Muscle of leg (tissue), 11 donors: Measurements from ENCODE around the gene SLC38A9. TPM values are rescaled to one million over a fixed set of nuclear protein-coding genes. Genes with fewer than 3 reads are reported as not detected.
"Not testable (repeated sequence)": the region's sequence is repeated elsewhere in the genome, so short reads cannot be mapped to it uniquely, and the experiment has no call there.

Experiments used
- DNase-seq: peaks from one replicate; pipeline ENCODE4 v3.0.0; 2013
- H3K27ac ChIP-seq: one replicate; pipeline ENCODE4 v1.5.1; 2013; ENCODE audit warnings: mild to moderate bottlenecking, low read length, control low read depth
- H3K27me3 ChIP-seq: one replicate; pipeline ENCODE4 v1.6.1; 2013; ENCODE audit warnings: low read length; ENCODE audit not compliant: control insufficient read depth, insufficient read depth
- H3K36me3 ChIP-seq: one replicate; pipeline ENCODE4 v1.6.1; 2013; ENCODE audit warnings: low read length; ENCODE audit not compliant: control insufficient read depth, insufficient read depth
- H3K4me1 ChIP-seq: one replicate; pipeline ENCODE4 v1.6.1; 2013; ENCODE audit warnings: low read length; ENCODE audit not compliant: control insufficient read depth, insufficient read depth
- H3K4me3 ChIP-seq: one replicate; pipeline ENCODE4 v1.5.1; 2013; ENCODE audit warnings: low read length, control low read depth
- H3K9me3 ChIP-seq: replicated peaks from 2 replicates; pipeline ENCODE4 v1.6.1; 2013; ENCODE audit warnings: low read depth, low read length; ENCODE audit not compliant: control insufficient read depth
- WGBS: methylation state at CpG from one replicate; pipeline ENCODE4 v1.1.5; 2013; ENCODE audit warnings: missing lambda C conversion rate; ENCODE audit not compliant: insufficient coverage; 5-methylcytosine and 5-hydroxymethylcytosine counted together
- polyA plus RNA-seq, 8 donors: library from polyadenylated mRNA; unstranded; fragments of 120-200 nt; gene quantifications; one replicate each; pipeline versions ENCODE4 v1.2.1 to v1.2.3, GENCODE V29; 2013; ENCODE audit warnings: inconsistent platforms in 1 of 8, low replicate concordance in 1 of 8; ENCODE audit not compliant: insufficient read length in 8 of 8, insufficient read depth in 1 of 8
- total RNA-seq: library from RNA; stranded (reverse); fragments of 120-200 nt; gene quantifications from one replicate; pipeline ENCODE4 v1.2.4, GENCODE V29; 2013

The SLC38A9 gene
- total and polyA plus RNA-seq, 9 donors = 10.1 to 21.2 (median 12.0) TPM

DNA sequence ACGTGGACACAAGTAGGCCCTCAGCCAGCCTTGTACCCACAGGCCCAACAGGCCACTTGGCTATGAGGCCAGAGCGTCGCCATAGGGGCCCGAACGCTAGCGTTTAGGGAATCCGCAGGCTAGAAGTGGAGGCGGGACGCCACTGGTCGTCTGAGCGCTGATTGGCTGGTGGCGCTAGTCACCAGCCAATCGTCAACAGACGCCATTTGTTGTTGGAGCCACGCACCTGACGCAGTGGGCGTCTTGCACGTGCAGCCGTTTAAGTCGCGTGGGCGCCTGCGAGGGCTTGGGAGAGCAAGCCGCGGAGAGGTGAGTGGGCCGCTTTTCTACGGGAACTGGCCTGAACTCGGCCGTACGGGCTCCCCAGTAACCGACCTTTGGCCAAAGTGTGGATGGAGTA is 25.7 kb upstream of the SLC38A9 start, which contains the start of gene DDX4:
Gene DDX4, plus strand, starts transcription at position 269 of the 400 bp plus-strand sequence. CDS start 903 bp downstream, outside the sequence.
- Histone ChIP-seq H3K4me3 (no peak within 1 kb of the TSS), H3K36me3 (no peaks in the 10 kb centered on the region), H3K4me1 (no peaks in the 10 kb centered on the region), H3K27me3 (no peaks in the 10 kb centered on the region), H3K9me3 (no peaks in the 10 kb centered on the region), H3K27ac (no peak within 1 kb of the TSS)
- 96% methylated on average over 31 of the region's 31 CpGs for WGBS
- no peak for DNase-seq

GRCh38 chr5:55734658-55735057 is 22.5 kb upstream of the SLC38A9 start:
- no peak for DNase-seq
- no CpG with 5 or more reads among the region's 1 CpG for WGBS

DNA sequence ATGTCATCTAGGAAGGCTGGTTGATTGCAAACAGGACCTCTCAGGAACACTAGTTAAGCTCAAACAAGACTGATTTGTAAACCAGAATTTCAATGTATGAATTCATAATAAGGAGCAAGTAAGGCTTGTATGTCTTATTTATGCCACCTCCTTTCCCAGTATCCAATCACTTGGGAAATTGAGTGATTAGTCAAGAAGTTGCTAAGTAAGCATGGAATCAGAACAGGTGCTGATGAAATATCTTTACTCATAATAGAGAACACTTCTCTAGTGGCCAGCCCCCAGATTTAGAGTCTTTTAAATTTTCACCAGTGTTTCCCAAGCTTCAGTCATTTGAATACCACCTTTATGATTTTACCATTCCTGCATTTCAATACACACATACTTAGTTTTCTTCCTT is 20.5 kb upstream of the SLC38A9 start:
- no peak overlapping the region for H3K4me3 ChIP-seq
- H3K27ac ChIP-seq = no peak overlapping the region
- no peaks in the 10 kb centered on the region for H3K9me3 ChIP-seq
- no peak for DNase-seq
- H3K4me1 ChIP-seq = no peaks in the 10 kb centered on the region
- no peaks in the 10 kb centered on the region for H3K27me3 ChIP-seq
- no peaks in the 10 kb centered on the region for H3K36me3 ChIP-seq

More at GRCh38 chr5:55734658-55735057, 22.5 kb upstream of the SLC38A9 start:
- no peak overlapping the region for H3K4me3 ChIP-seq
- no peak overlapping the region for H3K27ac ChIP-seq
- H3K36me3 ChIP-seq = no peaks in the 10 kb centered on the region
- no peaks in the 10 kb centered on the region for H3K4me1 ChIP-seq
- no peaks in the 10 kb centered on the region for H3K9me3 ChIP-seq
- H3K27me3 ChIP-seq = no peaks in the 10 kb centered on the region

DNA sequence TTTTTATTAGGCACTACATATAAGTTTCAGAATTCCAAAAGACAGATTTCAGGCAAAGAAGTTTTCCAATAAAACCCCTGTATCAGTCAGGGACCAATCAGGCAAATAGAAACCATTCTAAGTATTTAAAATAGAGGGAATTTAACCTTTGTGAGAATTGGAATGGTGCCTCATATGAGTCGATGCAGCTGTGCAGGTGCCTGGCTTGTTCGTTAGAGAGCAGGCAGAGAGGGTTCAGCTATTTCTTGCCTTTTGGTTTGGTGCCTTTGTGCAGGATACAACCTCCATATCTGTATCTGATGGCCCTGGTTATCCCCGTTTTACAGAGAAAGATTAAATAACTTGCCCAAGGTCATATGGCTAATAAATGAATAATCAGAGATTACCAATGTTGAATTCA is 19.7 kb upstream of the SLC38A9 start:
- no peak for DNase-seq
- H3K36me3 ChIP-seq = no peaks in the 10 kb centered on the region
- no peaks in the 10 kb centered on the region for H3K4me1 ChIP-seq
- no CpG with 5 or more reads among the region's 3 CpGs for WGBS
- H3K27ac ChIP-seq = no peak overlapping the region
- no peaks in the 10 kb centered on the region for H3K27me3 ChIP-seq
- H3K4me3 ChIP-seq = no peak overlapping the region
- no peaks in the 10 kb centered on the region for H3K9me3 ChIP-seq

- Histone ChIP-seq H3K27ac (no peak overlapping the region), H3K27me3 (no peaks in the 10 kb centered on the region), H3K4me3 (no peak overlapping the region), H3K36me3 (no peaks in the 10 kb centered on the region), H3K9me3 (no peaks in the 10 kb centered on the region), H3K4me1 (no peaks in the 10 kb centered on the region)
- DNase-seq = no peak
- no CpG with 5 or more reads among the region's 4 CpGs for WGBS
Observed at GRCh38 chr5:55724281-55724680, 12.2 kb upstream of the SLC38A9 start.

- DNase-seq = no peak
- H3K27ac ChIP-seq = no peak overlapping the region
- WGBS = no CpG with 5 or more reads among the region's 3 CpGs
- no peaks in the 10 kb centered on the region for H3K4me1 ChIP-seq
- H3K4me3 ChIP-seq = no peak overlapping the region
- H3K27me3 ChIP-seq = no peaks in the 10 kb centered on the region
- no peaks in the 10 kb centered on the region for H3K36me3 ChIP-seq
- H3K9me3 ChIP-seq = no peaks in the 10 kb centered on the region
Observed at GRCh38 chr5:55720188-55720703, 8.1 kb upstream of the SLC38A9 start.

DNA sequence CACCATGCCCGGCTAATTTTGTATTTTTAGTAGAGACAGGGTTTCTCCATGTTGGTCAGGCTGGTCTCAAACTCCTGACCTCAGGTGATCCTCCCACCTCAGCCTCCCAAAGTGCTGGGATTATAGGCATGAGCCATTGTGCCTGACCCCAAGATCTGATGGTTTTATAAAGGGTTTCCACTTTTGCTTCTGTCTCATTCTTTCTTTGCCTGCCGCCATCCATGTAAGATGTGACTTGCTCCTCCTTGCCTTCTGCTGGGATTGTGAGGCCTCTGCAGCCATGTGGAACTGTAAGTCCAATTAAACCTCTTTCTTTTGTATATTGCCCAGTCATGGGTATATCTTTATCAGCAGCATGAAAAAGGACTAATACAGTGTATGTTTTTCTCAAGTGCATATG is 6.9 kb upstream of the SLC38A9 start:
- H3K27ac ChIP-seq, H3K36me3 ChIP-seq, H3K4me1 ChIP-seq, H3K27me3 ChIP-seq, H3K9me3 ChIP-seq, H3K4me3 ChIP-seq, DNase-seq: not testable (repeated sequence)
- no CpG with 5 or more reads among the region's 2 CpGs for WGBS

GRCh38 chr5:55715519-55716078 is 3.5 kb upstream of the SLC38A9 start:
- Histone ChIP-seq H3K9me3 (no peaks in the 10 kb centered on the region), H3K27me3 (no peaks in the 10 kb centered on the region), H3K4me3 (no peak overlapping the region), H3K4me1 (peaks cover 7% of the 10 kb centered on the region), H3K36me3 (no peaks in the 10 kb centered on the region), H3K27ac (no peak overlapping the region)
- DNase-seq = no peak
- 100% methylated on average over 1 of the region's 6 CpGs for WGBS

GRCh38 chr5:55714749-55715148 is 2.6 kb upstream of the SLC38A9 start:
- no peak overlapping the region for H3K27ac ChIP-seq
- H3K9me3 ChIP-seq = no peaks in the 10 kb centered on the region
- 50% methylated on average over 3 of the region's 6 CpGs for WGBS
- DNase-seq = no peak
- no peak overlapping the region for H3K4me3 ChIP-seq
- H3K4me1 ChIP-seq = peaks cover 7% of the 10 kb centered on the region
- no peaks in the 10 kb centered on the region for H3K27me3 ChIP-seq
- H3K36me3 ChIP-seq = no peaks in the 10 kb centered on the region

- Histone ChIP-seq H3K4me3 (no peak overlapping the region), H3K36me3 (no peaks in the 10 kb centered on the region), H3K4me1 (peaks cover 7% of the 10 kb centered on the region), H3K27ac (no peak overlapping the region), H3K27me3 (no peaks in the 10 kb centered on the region), H3K9me3 (no peaks in the 10 kb centered on the region)
- DNase-seq = no peak
- 40% methylated on average over 1 of the region's 1 CpG for WGBS
Observed at GRCh38 chr5:55714339-55714738, 2.2 kb upstream of the SLC38A9 start.

DNA sequence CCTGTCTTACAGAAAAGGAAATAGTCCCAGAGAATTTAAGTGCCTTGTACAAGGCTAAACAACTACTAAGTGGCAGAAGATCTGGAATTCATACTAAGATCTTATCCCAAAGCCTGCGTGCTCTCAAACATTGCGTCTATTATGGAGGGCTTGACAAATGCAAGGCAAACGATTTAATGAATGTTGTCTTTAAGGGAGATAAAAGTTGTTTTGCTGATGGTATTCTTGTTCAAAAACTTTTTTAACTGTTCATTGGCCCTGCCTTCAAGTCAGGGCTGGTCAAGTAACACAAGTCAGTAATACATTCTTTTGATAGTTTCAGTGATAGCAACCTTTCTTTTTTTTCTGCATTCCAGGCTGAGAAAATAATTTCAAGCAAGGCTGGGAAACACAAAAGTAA is 1.7 kb upstream of the SLC38A9 start:
- H3K9me3 ChIP-seq = no peaks in the 10 kb centered on the region
- peaks cover 7% of the 10 kb centered on the region for H3K4me1 ChIP-seq
- H3K27ac ChIP-seq = no peak overlapping the region
- H3K27me3 ChIP-seq = no peaks in the 10 kb centered on the region
- no peak for DNase-seq
- H3K36me3 ChIP-seq = no peaks in the 10 kb centered on the region
- H3K4me3 ChIP-seq = no peak overlapping the region
- 100% methylated on average over 1 of the region's 3 CpGs for WGBS
